ENCODE measurements around the gene DLK1.
A peak's percentile ranks its signal among the peaks of the same experiment; 100 is the strongest.

The DLK1 gene

DNA sequence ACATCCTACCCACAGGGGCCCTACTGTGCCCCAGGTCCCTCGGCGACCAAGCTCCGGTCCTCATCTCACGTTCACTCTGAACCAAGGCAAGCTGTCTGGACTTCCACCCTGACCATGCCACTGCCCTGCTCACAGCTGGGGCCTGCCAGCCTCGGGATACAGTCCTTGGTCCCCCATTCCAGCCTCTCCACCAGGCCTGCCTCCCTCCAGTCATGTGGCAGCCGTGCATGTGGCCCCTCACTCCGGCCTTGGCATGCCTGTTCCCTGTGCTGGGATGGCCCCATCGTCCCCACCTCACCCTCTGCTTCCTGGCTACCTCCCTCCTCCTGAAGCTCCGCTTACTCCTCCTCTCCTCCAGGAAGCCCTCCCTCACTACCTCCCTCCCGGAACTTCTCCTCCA lies 38.6 kb upstream of the DLK1 start:
- DNase-seq: no peak
- TF ChIP-seq GATA1 (IDR thresholded peaks at IDR 0.05; ENCODE audit: low read depth, low read length): no peak
- no peak for TF ChIP-seq POLR2A (IDR thresholded peaks at IDR 0.05; ENCODE audit: low read length)

GRCh38 chr14:100688598-100689461 lies 37.9 kb upstream of the DLK1 start:
- no peak for DNase-seq
- TF ChIP-seq POLR2A (IDR thresholded peaks at IDR 0.05; ENCODE audit: low read length) (no peak), GATA1 (IDR thresholded peaks at IDR 0.05; ENCODE audit: low read depth, low read length) (no peak)

DNA sequence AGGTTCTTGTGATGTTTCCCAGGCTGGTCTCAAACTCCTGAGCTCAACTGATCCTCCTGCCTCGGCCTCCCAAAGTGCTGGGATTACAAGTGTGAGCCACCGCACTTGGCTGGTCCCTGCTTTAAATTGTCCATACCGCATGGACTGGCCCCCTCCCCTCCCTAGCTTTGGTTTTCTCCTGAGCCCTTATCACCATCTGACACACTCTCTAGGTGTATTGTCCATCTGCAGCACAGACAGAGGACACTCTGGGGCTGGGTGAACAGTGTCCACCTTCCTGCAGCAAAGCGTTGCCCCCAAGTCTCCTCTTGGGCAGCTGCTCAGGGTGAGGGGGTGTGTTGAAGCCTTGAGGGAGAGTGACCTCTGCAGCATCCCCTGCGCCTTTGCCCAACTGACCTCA lies 36.0 kb upstream of the DLK1 start:
- no peak for DNase-seq
- TF ChIP-seq POLR2A (IDR thresholded peaks at IDR 0.05; ENCODE audit: low read length) (no peak), GATA1 (IDR thresholded peaks at IDR 0.05; ENCODE audit: low read depth, low read length) (no peak)

GRCh38 chr14:100691395-100692056 lies 35.2 kb upstream of the DLK1 start:
- no peak for TF ChIP-seq GATA1 (IDR thresholded peaks at IDR 0.05; ENCODE audit: low read depth, low read length)
- TF ChIP-seq POLR2A (IDR thresholded peaks at IDR 0.05; ENCODE audit: low read length): no peak
- DNase-seq: no peak

DNA sequence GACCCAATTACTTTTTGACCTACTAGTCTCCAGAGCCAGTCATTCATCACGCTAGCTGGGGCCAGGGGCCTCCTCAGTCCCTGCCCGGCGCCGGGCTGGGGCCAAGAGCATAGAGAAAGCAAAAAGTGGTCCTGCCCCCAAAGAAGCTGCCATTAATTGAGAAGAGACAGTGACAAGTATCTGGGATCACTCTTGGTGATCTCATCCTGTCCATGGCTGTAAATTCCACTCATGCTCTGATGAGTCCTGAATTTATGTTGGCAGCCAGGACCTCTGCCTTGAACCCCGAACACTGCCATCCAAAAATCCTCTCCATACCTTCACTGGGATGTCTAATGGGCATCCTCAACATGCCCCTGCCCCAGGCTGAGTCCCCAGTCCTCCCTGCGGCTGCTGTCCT lies 34.4 kb upstream of the DLK1 start:
- no peak for DNase-seq
- no peak for TF ChIP-seq GATA1 (IDR thresholded peaks at IDR 0.05; ENCODE audit: low read depth, low read length)
- TF ChIP-seq POLR2A (IDR thresholded peaks at IDR 0.05; ENCODE audit: low read length): no peak

DNA sequence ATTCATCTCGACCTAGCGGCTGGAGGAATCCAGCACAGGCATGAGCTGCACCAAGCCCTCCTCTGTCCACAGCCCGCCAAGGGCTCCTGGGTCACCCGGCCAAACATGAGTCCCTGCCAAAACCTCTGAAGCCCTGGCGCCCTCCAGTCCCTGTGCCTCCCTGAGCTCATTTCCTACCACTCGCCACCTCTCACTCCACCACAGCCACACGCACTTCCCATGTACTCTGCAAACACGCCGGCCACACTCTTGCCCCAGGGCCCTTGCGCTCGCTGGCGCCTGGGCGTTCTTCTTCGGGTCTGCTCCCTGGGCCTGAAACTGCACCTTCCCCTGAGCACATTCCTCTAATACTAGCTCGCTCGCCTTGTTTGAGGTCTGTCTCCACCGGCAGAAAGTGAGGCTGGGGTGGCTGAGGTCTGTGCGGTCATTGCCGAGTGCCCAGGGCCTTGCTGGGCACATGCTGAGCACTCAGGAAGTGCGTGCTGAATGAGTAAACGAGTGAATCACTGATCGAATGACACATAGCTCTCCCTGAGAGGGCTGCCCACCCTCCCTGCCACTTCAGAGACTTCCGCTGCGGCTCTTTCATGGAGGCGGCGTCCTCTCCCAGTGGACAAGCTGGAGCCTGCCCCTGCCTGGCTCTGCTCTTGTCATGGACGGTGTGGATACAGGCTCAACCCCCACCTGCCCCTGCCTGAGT lies 33.7 kb upstream of the DLK1 start:
- DNase-seq: no peak
- TF ChIP-seq POLR2A (IDR thresholded peaks at IDR 0.05; ENCODE audit: low read length) (no peak), GATA1 (IDR thresholded peaks at IDR 0.05; ENCODE audit: low read depth, low read length) (no peak)

DNA sequence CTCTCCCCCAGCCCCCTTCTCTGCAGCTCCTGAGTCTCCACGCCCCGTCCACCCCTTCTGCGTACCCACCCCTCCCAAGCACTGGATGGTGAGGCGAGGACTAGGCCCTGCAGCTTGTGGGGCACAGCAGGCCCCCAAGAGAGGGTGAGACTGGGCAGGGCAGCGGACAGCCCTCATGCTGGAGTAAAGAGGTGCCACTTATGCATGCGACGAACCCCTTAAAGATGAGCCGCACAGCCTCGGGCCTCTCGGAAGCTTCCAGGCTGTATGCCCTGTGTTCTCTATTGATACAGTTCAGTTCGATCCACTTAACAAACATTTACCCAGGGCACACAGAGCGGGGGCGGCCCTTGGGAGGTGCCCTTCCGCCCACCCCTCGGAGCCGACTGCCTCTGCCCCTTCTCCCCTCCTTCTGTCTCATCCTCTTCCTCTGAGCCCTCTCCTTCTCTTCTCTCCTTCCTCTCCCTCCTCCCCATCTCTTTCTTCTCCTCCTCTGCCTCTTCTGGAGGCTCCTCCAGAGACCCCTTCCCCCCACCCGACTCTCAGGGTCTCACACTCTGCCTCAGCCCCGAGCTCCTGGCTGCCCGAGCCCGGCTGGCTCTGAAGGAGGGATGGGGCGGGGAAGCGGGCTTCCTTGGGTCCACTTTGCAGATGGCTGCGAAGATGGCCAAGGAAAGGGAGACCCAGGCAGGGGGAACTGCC lies 32.7 kb upstream of the DLK1 start:
- TF ChIP-seq GATA1 (IDR thresholded peaks at IDR 0.05; ENCODE audit: low read depth, low read length) (no peak), POLR2A (IDR thresholded peaks at IDR 0.05; ENCODE audit: low read length) (no peak)
- no peak for DNase-seq

GRCh38 chr14:100694579-100695422 lies 31.9 kb upstream of the DLK1 start:
- no peak for DNase-seq
- TF ChIP-seq GATA1 (IDR thresholded peaks at IDR 0.05; ENCODE audit: low read depth, low read length): no peak
- no peak for TF ChIP-seq POLR2A (IDR thresholded peaks at IDR 0.05; ENCODE audit: low read length)

GRCh38 chr14:100695423-100695738 lies 31.3 kb upstream of the DLK1 start:
- no peak for TF ChIP-seq GATA1 (IDR thresholded peaks at IDR 0.05; ENCODE audit: low read depth, low read length)
- no peak for TF ChIP-seq POLR2A (IDR thresholded peaks at IDR 0.05; ENCODE audit: low read length)
- DNase-seq: no peak

- TF ChIP-seq POLR2A (IDR thresholded peaks at IDR 0.05; ENCODE audit: low read length): no peak
- no peak for TF ChIP-seq GATA1 (IDR thresholded peaks at IDR 0.05; ENCODE audit: low read depth, low read length)
- DNase-seq: no peak
These were observed 30.7 kb upstream of the DLK1 start for GRCh38 chr14:100696008-100696407.

DNA sequence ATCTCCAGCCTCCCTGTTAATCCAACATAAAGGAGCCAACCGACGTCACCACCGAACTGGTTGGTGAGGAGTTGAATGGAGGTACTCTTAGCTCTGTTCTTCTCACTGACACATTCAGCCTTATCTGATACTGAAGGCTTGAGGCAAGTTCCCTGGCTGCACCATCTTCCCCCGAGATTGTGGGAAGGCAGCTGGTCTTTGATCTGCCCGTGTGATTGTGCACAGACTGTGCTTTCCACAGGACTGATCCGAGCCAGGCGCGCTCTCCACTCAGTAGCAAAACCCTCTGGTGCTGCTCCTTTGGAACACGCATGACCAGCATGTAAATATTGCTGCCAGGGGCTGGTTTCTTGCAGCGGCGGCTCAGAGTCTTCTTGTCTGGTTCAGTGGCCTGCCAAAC lies 30.1 kb upstream of the DLK1 start:
- TF ChIP-seq POLR2A (IDR thresholded peaks at IDR 0.05; ENCODE audit: low read length): no peak
- no peak for TF ChIP-seq GATA1 (IDR thresholded peaks at IDR 0.05; ENCODE audit: low read depth, low read length)

GRCh38 chr14:100698066-100698465 lies 28.6 kb upstream of the DLK1 start:
- DNase-seq: no peak
- no peak for TF ChIP-seq POLR2A (IDR thresholded peaks at IDR 0.05; ENCODE audit: low read length)
- no peak for TF ChIP-seq GATA1 (IDR thresholded peaks at IDR 0.05; ENCODE audit: low read depth, low read length)

More for the DNA sequence above, 30.1 kb upstream of the DLK1 start:
- DNase-seq: peak in 1 of 2 experiments; percentile 19
